Measurements from ENCODE around the gene GATAD2A. TPM values are rescaled to one million over a fixed set of nuclear protein-coding genes. Genes with fewer than 3 reads are reported as not detected.
A peak's percentile ranks its signal among the peaks of the same experiment; 100 is the strongest.
"Not testable (repeated sequence)": the region's sequence is repeated elsewhere in the genome, so short reads cannot be mapped to it uniquely, and the experiment has no call there.

Gene GATAD2A
- total RNA-seq, 1 experiment from 2014 or later = 38.4 TPM

DNA sequence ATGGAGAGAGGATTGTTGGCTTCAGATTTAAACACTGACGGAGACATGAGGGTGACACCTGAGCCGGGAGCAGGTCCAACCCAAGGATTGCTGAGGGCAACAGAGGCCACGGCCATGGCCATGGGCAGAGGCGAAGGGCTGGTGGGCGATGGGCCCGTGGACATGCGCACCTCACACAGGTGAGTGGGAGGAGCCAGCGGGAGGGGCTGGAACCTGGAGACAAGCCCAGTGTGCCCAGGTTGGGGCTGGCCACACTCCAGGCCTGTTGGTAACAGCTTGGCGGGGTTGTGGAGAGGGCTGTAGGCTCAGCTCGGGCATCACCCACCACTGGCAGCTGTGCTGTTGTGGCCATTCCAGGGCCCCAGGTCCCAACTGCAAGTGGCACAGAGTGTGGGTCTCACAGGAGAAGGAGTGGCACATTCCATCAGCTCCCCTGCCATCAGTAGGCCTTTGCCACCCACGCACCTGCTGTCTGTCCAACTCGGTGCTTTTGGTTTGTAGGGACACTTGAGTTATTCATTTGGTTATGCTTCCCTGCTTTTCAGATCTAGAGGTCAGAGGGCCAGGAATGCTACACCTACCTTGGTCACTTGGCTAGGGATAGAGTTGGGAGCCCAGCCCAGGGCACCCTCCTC lies 60.1 kb downstream of the GATAD2A start:
- H3K27me3 ChIP-seq (ENCODE audit: low read length) = no peaks in the 10 kb centered on the region
- no peak overlapping the region for H2AFZ ChIP-seq (ENCODE audit: low read length)
- H3K9ac ChIP-seq (ENCODE audit: low read length) = no peak overlapping the region
- peaks cover 48% of the 10 kb centered on the region for H3K36me3 ChIP-seq (ENCODE audit: insufficient read depth, low read length)
- no peak overlapping the region for H3K4me2 ChIP-seq (ENCODE audit: low read depth, low read length, poor library complexity, severe bottlenecking)
- H3K4me1 ChIP-seq (ENCODE audit: low read length) = peaks cover 18% of the 10 kb centered on the region
- no peak for DNase-seq
- peaks cover 100% of the 10 kb centered on the region for H3K79me2 ChIP-seq (ENCODE audit: low read length)
- peaks cover 8% of the 10 kb centered on the region; the same call in 1 of the 2 replicates for H3K9me3 ChIP-seq (ENCODE audit: low read length)
- H3K27ac ChIP-seq (ENCODE audit: low read length) = no peak overlapping the region
- no peak overlapping the region for H3K4me3 ChIP-seq (ENCODE audit: low read length)
- no peaks in the 10 kb centered on the region for H3K9me2 ChIP-seq (replicated peaks; ENCODE audit: insufficient read depth, low read length)
- 0 out of 2 replicates have a peak, but pooled peaks cover 6% of the 10 kb centered on the region for H4K20me1 ChIP-seq (ENCODE audit: insufficient read depth, low read depth, low read length)

DNA sequence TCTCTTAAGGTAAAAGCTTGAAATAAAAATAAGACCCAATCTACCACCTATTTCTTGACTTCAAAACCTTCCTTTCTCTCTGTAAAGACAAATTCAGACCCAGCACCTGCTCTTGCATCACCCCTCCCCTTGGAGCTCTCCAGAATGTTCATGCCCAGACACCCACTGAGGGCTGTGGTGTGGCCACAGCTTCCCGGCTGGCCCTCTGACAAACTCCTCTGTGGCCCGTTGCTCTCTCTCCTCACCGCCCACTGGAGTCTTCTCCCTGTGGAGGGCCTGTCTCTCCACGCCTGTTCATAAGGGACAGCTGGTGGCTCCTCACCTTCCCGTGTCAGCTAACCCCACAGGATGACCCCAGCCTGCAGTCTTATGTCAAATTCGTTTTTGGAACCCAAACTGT lies 60.7 kb downstream of the GATAD2A start:
- Histone ChIP-seq H3K36me3 (ENCODE audit: insufficient read depth, low read length) (peaks cover 48% of the 10 kb centered on the region), H3K9me2 (replicated peaks; ENCODE audit: insufficient read depth, low read length) (no peaks in the 10 kb centered on the region), H2AFZ (ENCODE audit: low read length) (no peak overlapping the region), H3K79me2 (ENCODE audit: low read length) (peaks cover 100% of the 10 kb centered on the region), H4K20me1 (ENCODE audit: insufficient read depth, low read depth, low read length) (0 out of 2 replicates have a peak, but pooled peaks cover 6% of the 10 kb centered on the region), H3K4me2 (ENCODE audit: low read depth, low read length, poor library complexity, severe bottlenecking) (no peak overlapping the region), H3K4me1 (ENCODE audit: low read length) (peaks cover 18% of the 10 kb centered on the region), H3K27me3 (ENCODE audit: low read length) (no peaks in the 10 kb centered on the region), H3K4me3 (ENCODE audit: low read length) (no peak overlapping the region), H3K27ac (ENCODE audit: low read length) (no peak overlapping the region), H3K9ac (ENCODE audit: low read length) (no peak overlapping the region), H3K9me3 (ENCODE audit: low read length) (peaks cover 8% of the 10 kb centered on the region; the same call in 1 of the 2 replicates)
- no peak for DNase-seq

- Histone ChIP-seq H3K9ac (ENCODE audit: low read length) (no peak overlapping the region), H3K4me3 (ENCODE audit: low read length) (no peak overlapping the region), H2AFZ (ENCODE audit: low read length) (no peak overlapping the region), H3K4me2 (ENCODE audit: low read depth, low read length, poor library complexity, severe bottlenecking) (no peak overlapping the region), H3K27me3 (ENCODE audit: low read length) (no peaks in the 10 kb centered on the region), H3K27ac (ENCODE audit: low read length) (no peak overlapping the region), H3K9me2 (replicated peaks; ENCODE audit: insufficient read depth, low read length) (no peaks in the 10 kb centered on the region), H3K36me3 (ENCODE audit: insufficient read depth, low read length) (peaks cover 48% of the 10 kb centered on the region), H3K9me3 (ENCODE audit: low read length) (peaks cover 8% of the 10 kb centered on the region; the same call in 1 of the 2 replicates), H3K4me1 (ENCODE audit: low read length) (peaks cover 29% of the 10 kb centered on the region), H3K79me2 (ENCODE audit: low read length) (peaks cover 100% of the 10 kb centered on the region), H4K20me1 (ENCODE audit: insufficient read depth, low read depth, low read length) (no peaks in the 10 kb centered on the region)
- DNase-seq = no peak
Measured at GRCh38 chr19:19468424-19469050, 63.1 kb downstream of the GATAD2A start.

DNA sequence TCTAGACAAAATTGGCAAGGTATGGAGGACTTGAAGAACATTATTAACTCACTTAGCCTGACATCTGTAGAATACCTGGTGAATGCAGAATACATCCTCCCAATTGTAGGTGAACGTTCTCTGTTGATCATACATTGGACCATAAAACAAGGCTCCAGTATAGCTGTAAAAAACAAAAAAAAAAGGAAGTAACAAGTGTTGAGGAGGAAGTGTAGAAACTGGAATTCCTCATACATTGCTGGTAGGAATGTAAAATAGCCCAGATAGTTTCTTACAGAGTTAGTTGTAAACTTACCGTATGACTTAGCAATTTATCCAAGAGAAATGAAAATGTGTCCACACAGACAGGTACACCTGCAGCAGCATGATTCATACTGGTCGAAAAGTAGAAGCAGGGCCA lies 65.1 kb downstream of the GATAD2A start:
- H3K9me2 ChIP-seq (replicated peaks; ENCODE audit: insufficient read depth, low read length) = no peaks in the 10 kb centered on the region
- peaks cover 8% of the 10 kb centered on the region; the same call in 1 of the 2 replicates for H3K9me3 ChIP-seq (ENCODE audit: low read length)
- no peak overlapping the region for H2AFZ ChIP-seq (ENCODE audit: low read length)
- H3K4me3 ChIP-seq (ENCODE audit: low read length) = peak overlapping the region; percentile 22; the same call in 1 of the 2 replicates
- H3K27ac ChIP-seq (ENCODE audit: low read length) = peak overlapping the region; percentile 78
- peak overlapping the region; percentile 68 for H3K4me2 ChIP-seq (ENCODE audit: low read depth, low read length, poor library complexity, severe bottlenecking)
- H3K27me3 ChIP-seq (ENCODE audit: low read length) = no peaks in the 10 kb centered on the region
- H3K9ac ChIP-seq (ENCODE audit: low read length) = no peak overlapping the region
- H4K20me1 ChIP-seq (ENCODE audit: insufficient read depth, low read depth, low read length) = no peaks in the 10 kb centered on the region
- H3K79me2 ChIP-seq (ENCODE audit: low read length) = peaks cover 99% of the 10 kb centered on the region
- peaks cover 29% of the 10 kb centered on the region for H3K4me1 ChIP-seq (ENCODE audit: low read length)
- no peak for DNase-seq
- H3K36me3 ChIP-seq (ENCODE audit: insufficient read depth, low read length) = peaks cover 29% of the 10 kb centered on the region

DNA sequence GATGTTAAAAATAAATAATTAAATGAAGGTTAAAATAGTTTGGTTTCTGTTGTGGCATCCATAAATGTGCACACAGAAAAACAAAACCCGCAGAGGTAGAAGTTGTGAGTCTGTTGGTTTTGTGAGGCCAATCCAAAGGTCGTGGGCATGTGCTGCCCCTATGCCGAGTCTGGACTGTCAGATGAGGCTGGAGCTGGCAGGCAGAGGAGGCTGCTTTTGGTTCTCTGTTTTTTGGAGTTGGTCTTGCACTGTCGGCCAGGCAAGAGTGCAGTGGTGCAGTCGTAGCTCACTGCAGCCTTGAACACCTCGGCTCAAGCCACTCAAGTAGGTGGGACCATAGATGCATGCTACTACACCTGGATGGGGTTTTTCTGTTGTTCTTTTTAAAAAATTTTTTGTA lies 66.2 kb downstream of the GATAD2A start:
- Histone ChIP-seq H3K27me3 (ENCODE audit: low read length) (no peaks in the 10 kb centered on the region), H3K4me1 (ENCODE audit: low read length) (peaks cover 29% of the 10 kb centered on the region), H3K4me3 (ENCODE audit: low read length) (peak overlapping the region; percentile 22; the same call in 1 of the 2 replicates), H3K9ac (ENCODE audit: low read length) (peak overlapping the region; percentile 41; the same call in 1 of the 2 replicates), H3K36me3 (ENCODE audit: insufficient read depth, low read length) (peaks cover 18% of the 10 kb centered on the region), H2AFZ (ENCODE audit: low read length) (no peak overlapping the region), H4K20me1 (ENCODE audit: insufficient read depth, low read depth, low read length) (no peaks in the 10 kb centered on the region), H3K9me2 (replicated peaks; ENCODE audit: insufficient read depth, low read length) (no peaks in the 10 kb centered on the region), H3K27ac (ENCODE audit: low read length) (peak overlapping the region; percentile 78), H3K9me3 (ENCODE audit: low read length) (peaks cover 8% of the 10 kb centered on the region; the same call in 1 of the 2 replicates), H3K4me2 (ENCODE audit: low read depth, low read length, poor library complexity, severe bottlenecking) (peak overlapping the region; percentile 68), H3K79me2 (ENCODE audit: low read length) (peaks cover 99% of the 10 kb centered on the region)
- peak; percentile 61 for DNase-seq

DNA sequence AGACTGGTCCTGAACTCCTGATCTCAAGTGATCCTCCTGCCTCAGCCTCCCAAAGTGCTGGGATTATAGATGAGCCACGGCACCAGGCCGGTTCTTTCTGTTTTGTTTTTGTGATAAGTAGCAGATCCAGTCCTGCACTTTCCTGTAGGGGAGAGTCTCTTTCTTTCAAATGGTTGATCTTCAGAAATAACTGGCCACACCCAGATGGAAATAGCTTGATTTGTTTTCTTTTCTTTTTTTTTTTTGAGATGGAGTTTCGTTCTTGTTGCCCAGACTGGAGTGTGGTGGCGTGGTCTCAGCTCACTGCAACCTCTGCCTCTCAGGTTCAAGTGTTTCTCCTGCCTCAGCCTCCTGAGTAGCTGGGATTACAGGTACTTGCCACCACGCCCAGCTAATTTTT lies 66.6 kb downstream of the GATAD2A start:
- peak overlapping the region; percentile 68 for H3K4me2 ChIP-seq (ENCODE audit: low read depth, low read length, poor library complexity, severe bottlenecking)
- H3K27me3 ChIP-seq (ENCODE audit: low read length); H4K20me1 ChIP-seq (ENCODE audit: insufficient read depth, low read depth, low read length); H2AFZ ChIP-seq (ENCODE audit: low read length); H3K9me2 ChIP-seq (replicated peaks; ENCODE audit: insufficient read depth, low read length); DNase-seq; H3K9me3 ChIP-seq (ENCODE audit: low read length): not testable (repeated sequence)
- H3K9ac ChIP-seq (ENCODE audit: low read length) = peak overlapping the region; percentile 41; the same call in 1 of the 2 replicates
- H3K27ac ChIP-seq (ENCODE audit: low read length) = peak overlapping the region; percentile 78
- H3K4me1 ChIP-seq (ENCODE audit: low read length) = peaks cover 29% of the 10 kb centered on the region
- peaks cover 99% of the 10 kb centered on the region for H3K79me2 ChIP-seq (ENCODE audit: low read length)
- H3K36me3 ChIP-seq (ENCODE audit: insufficient read depth, low read length) = peaks cover 16% of the 10 kb centered on the region
- peak overlapping the region; percentile 22; the same call in 1 of the 2 replicates for H3K4me3 ChIP-seq (ENCODE audit: low read length)

DNA sequence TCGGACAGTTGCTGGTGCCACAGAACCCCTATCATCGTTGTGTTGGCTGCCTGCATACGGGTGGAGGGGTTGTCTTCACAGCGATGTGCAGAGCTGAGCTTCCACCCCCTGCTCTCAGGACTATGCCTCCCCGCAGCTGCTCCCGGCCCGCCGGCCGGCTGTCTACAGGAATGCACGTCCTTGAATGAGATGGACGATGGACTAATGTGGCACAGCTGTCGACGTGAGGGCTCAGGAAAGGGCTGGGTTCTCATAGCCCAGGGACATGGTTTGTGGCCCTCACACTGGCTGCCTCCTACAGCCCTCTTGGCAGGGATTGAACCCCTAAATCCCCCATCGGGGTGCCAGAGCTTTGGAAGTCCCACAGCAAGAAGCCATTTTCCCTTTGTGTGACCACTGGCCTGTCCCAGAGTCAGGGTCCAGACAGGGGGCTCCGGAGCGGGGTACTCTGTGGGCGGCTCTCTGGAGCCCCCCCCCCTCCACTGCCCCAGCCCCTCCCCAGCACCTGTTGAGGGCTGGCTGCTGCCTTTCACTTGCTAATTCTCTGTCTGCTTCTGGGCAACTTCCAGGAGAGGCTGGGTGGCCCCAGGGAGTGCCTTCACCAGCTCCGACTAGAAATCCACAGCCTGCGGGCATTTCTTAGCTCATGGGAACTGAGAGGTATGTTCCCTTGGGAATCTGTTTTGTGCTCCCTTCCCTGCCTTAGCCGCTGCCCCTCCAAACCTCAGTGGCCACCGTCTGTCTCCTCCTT lies 69.7 kb downstream of the GATAD2A start:
- Histone ChIP-seq H2AFZ (ENCODE audit: low read length) (no peak overlapping the region), H3K9me2 (replicated peaks; ENCODE audit: insufficient read depth, low read length) (no peaks in the 10 kb centered on the region), H3K36me3 (ENCODE audit: insufficient read depth, low read length) (no peaks in the 10 kb centered on the region), H3K27me3 (ENCODE audit: low read length) (no peaks in the 10 kb centered on the region), H3K79me2 (ENCODE audit: low read length) (peaks cover 99% of the 10 kb centered on the region), H3K9ac (ENCODE audit: low read length) (no peak overlapping the region), H3K27ac (ENCODE audit: low read length) (no peak overlapping the region), H3K4me1 (ENCODE audit: low read length) (peaks cover 22% of the 10 kb centered on the region), H4K20me1 (ENCODE audit: insufficient read depth, low read depth, low read length) (no peaks in the 10 kb centered on the region), H3K4me3 (ENCODE audit: low read length) (no peak overlapping the region), H3K4me2 (ENCODE audit: low read depth, low read length, poor library complexity, severe bottlenecking) (no peak overlapping the region), H3K9me3 (ENCODE audit: low read length) (no peaks in the 10 kb centered on the region)
- DNase-seq = no peak

All from Karpas-422 (cell line).